ENCODE results near the gene THRB. TPM values are rescaled to one million over a fixed set of nuclear protein-coding genes. Genes with fewer than 3 reads are reported as not detected.

Gene THRB
- total RNA-seq, 6 experiments from 2014 or later: 14.5 to 29.5 (median 17.3) TPM

GRCh38 chr3:24439021-24439420 is 55.6 kb downstream of the THRB start:
- peaks cover 0 to 47% (median 12%) of the 10 kb centered on the region in 4 donors for H3K4me1 ChIP-seq
- ATAC-seq: peak in 2 of 4 donors; percentile 12 to 13
- intact Hi-C loops (cut with DNase I): no loop called here
- H3K27me3 ChIP-seq: no peaks in the 10 kb centered on the region
- no peak overlapping the region for H3K27ac ChIP-seq
- TF ChIP-seq POLR2A (IDR thresholded peaks at IDR 0.05): no peak
- H3K4me3 ChIP-seq: no peak overlapping the region
- no peaks in the 10 kb centered on the region for H3K36me3 ChIP-seq
- WGBS (ENCODE audit: insufficient coverage, low coverage, low lambda C conversion rate, missing lambda C conversion rate): no CpG with 5 or more reads among the region's 4 CpGs
- H3K9me3 ChIP-seq: no peaks in the 10 kb centered on the region
- no peak for DNase-seq

- H3K36me3 ChIP-seq: no peaks in the 10 kb centered on the region
- no peak overlapping the region for H3K27ac ChIP-seq
- WGBS (ENCODE audit: insufficient coverage, low coverage, low lambda C conversion rate, missing lambda C conversion rate): 17% methylated on average over 2 of the region's 2 CpGs
- no peak for ATAC-seq
- H3K4me1 ChIP-seq: peaks cover 0 to 51% (median 19%) of the 10 kb centered on the region in 4 donors
- no peak for DNase-seq
- H3K4me3 ChIP-seq: no peak overlapping the region
- H3K9me3 ChIP-seq: no peaks in the 10 kb centered on the region
- intact Hi-C loops (cut with DNase I): no loop called here
- TF ChIP-seq POLR2A (IDR thresholded peaks at IDR 0.05): no peak
- no peak for TF ChIP-seq CTCF (IDR thresholded peaks at IDR 0.05)
- H3K27me3 ChIP-seq: no peaks in the 10 kb centered on the region
Observed at GRCh38 chr3:24437326-24437725, 57.3 kb downstream of the THRB start.

DNA sequence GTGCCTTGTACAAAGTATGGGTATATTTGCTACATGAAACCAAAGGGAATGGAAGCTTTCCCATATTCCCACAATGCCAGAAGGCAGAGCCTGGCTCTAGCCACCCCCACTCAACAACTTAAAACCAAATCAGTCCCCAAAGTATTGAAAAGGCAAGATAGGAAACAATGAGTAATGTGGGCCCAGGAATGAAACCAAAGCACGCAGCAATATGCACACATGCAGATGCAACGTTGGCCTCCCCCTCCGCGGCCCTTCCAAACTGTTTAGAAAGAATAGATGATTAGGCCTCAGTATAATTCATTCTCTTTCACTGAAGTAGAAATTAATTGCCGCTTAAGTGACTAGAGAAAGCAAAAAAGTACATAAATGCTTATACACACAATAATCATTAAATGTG is 59.1 kb downstream of the THRB start:
- no peak for ATAC-seq
- Histone ChIP-seq H3K36me3 (no peaks in the 10 kb centered on the region), H3K4me3 (no peak overlapping the region), H3K4me1 (peaks cover 0 to 43% (median 16%) of the 10 kb centered on the region in 4 donors), H3K27me3 (no peaks in the 10 kb centered on the region), H3K27ac (peak overlapping the region in 1 of 3 donors; percentile 72), H3K9me3 (no peaks in the 10 kb centered on the region)
- WGBS (ENCODE audit: insufficient coverage, low coverage, low lambda C conversion rate, missing lambda C conversion rate): 93% methylated on average over 5 of the region's 5 CpGs
- TF ChIP-seq POLR2A (IDR thresholded peaks at IDR 0.05) (no peak), CTCF (IDR thresholded peaks at IDR 0.05) (no peak)
- DNase-seq: no peak
- intact Hi-C loops (cut with DNase I): no loop called here

DNA sequence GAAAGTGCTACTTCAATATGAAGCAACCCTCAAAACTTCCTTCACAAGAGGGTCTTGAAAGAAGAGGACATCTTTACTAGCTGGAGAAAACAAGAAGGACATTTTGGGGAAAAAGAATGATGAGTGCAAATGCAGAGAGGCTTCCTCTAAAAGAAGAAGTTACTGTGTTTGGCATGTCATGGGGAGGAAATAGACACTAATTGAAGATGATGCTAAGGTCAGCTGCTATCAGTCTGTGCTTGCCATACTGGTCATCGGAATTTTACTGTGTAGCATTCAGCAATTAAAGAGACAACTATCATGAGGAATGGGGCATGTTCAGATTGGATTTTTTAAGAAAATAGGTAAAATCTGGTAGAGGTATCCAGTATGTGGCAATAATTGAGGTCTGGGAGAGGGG is 60.0 kb downstream of the THRB start:
- H3K27me3 ChIP-seq: no peaks in the 10 kb centered on the region
- WGBS (ENCODE audit: insufficient coverage, low coverage, low lambda C conversion rate, missing lambda C conversion rate): 44% methylated on average over 1 of the region's 1 CpG
- H3K9me3 ChIP-seq: no peaks in the 10 kb centered on the region
- DNase-seq (no peak), ATAC-seq (peak in 2 of 4 donors; percentile 12 to 23)
- H3K36me3 ChIP-seq: no peaks in the 10 kb centered on the region
- intact Hi-C loops (cut with DNase I): no loop called here
- H3K4me3 ChIP-seq: no peak overlapping the region
- H3K4me1 ChIP-seq: peaks cover 0 to 34% (median 16%) of the 10 kb centered on the region in 4 donors
- TF ChIP-seq CTCF (IDR thresholded peaks at IDR 0.05) (no peak), POLR2A (IDR thresholded peaks at IDR 0.05) (no peak)
- H3K27ac ChIP-seq: peak overlapping the region in 2 of 3 donors; percentile 32 to 72

- no peak for DNase-seq
- peak; percentile 93 to 95 (median 94) for ATAC-seq
Observed at GRCh38 chr3:24433838-24434591, 60.6 kb downstream of the THRB start.

More at GRCh38 chr3:24433838-24434591, 60.6 kb downstream of the THRB start:
- Histone ChIP-seq H3K9me3 (no peaks in the 10 kb centered on the region), H3K4me3 (peak overlapping the region in 2 of 3 donors; percentile 0 to 6), H3K36me3 (no peaks in the 10 kb centered on the region), H3K4me1 (peaks cover 0 to 32% (median 16%) of the 10 kb centered on the region in 4 donors), H3K27me3 (no peaks in the 10 kb centered on the region), H3K27ac (peak overlapping the region in 2 of 3 donors; percentile 48 to 72)
- intact Hi-C loops (cut with DNase I): no loop called here
- TF ChIP-seq CTCF (IDR thresholded peaks at IDR 0.05) (no peak), POLR2A (IDR thresholded peaks at IDR 0.05) (no peak)
- whole genome bisulfite sequencing (ENCODE audit: insufficient coverage, low coverage, low lambda C conversion rate, missing lambda C conversion rate): 37% methylated on average over 5 of the region's 5 CpGs
